IMR-90 (cell line): Measurements from ENCODE around the gene NOL9. TPM values are rescaled to one million over a fixed set of nuclear protein-coding genes. Genes with fewer than 3 reads are reported as not detected.

Experiments used
- ATAC-seq: fragments of 200-7000 bp; cut with Tn5 transposase; 2 replicates; pipeline ENCODE4 v1.9.1; 2020; ENCODE audit warnings: low read depth, mild to moderate bottlenecking, moderate library complexity
- BruUV-seq: library from RNA; stranded (reverse); fragments of 400-500 nt; replicated peaks from 2 replicates; lab custom pipeline; 2021; lab: Mats Ljungman, UMichigan
- CTCF ChIA-PET: fragments of 300-600 bp; formaldehyde crosslinking; extraction: SDS; loops from one replicate; lab custom pipeline; 2021; ENCODE audit warnings: antibody characterized with exemption; lab: Yijun Ruan, JAX
- POLR2A ChIA-PET: fragments of 300-600 bp; sonication (Branson Sonifier 250); formaldehyde crosslinking; loops from one replicate; lab custom pipeline; 2022; ENCODE audit warnings: antibody characterized with exemption; ENCODE audit not compliant: unreplicated experiment; lab: Charles Lee
- DNase-seq: peaks from one replicate; pipeline ENCODE4 v3.0.0; 2013
- H2AFZ ChIP-seq: replicated peaks from 2 replicates; pipeline ENCODE3; 2013; ENCODE audit warnings: low read length, mild to moderate bottlenecking; ENCODE audit not compliant: poor library complexity
- H2AK5ac ChIP-seq: 2 replicates; pipeline ENCODE4 v1.6.1; 2013; ENCODE audit warnings: low read depth, low read length, inconsistent platforms
- H2AK9ac ChIP-seq: replicated peaks from 2 replicates; pipeline ENCODE3; 2013; ENCODE audit warnings: mild to moderate bottlenecking, low read depth, low read length, moderate library complexity; ENCODE audit not compliant: poor library complexity
- H2BK120ac ChIP-seq: 2 replicates; pipeline ENCODE4 v1.6.1; 2013; ENCODE audit warnings: low read depth, low read length, inconsistent platforms
- H2BK15ac ChIP-seq: 3 replicates; pipeline ENCODE4 v1.6.1; 2013; ENCODE audit warnings: low read depth, low read length, inconsistent platforms
- H2BK20ac ChIP-seq: 2 replicates; pipeline ENCODE4 v1.6.1; 2013; ENCODE audit warnings: low read depth, mild to moderate bottlenecking, inconsistent platforms, low read length, moderate library complexity
- H2BK5ac ChIP-seq: 2 replicates; pipeline ENCODE4 v1.6.1; 2013; ENCODE audit warnings: mild to moderate bottlenecking, low read depth, low read length, inconsistent platforms; ENCODE audit not compliant: poor library complexity, severe bottlenecking
- H3K14ac ChIP-seq: replicated peaks from 2 replicates; pipeline ENCODE4 v1.6.1; 2013; ENCODE audit warnings: low read depth, low read length, inconsistent platforms
- H3K18ac ChIP-seq: 2 replicates; pipeline ENCODE4 v1.6.1; 2013; ENCODE audit warnings: low read depth, low read length, control low read depth
- H3K23ac ChIP-seq: 2 replicates; pipeline ENCODE4 v1.6.1; 2013; ENCODE audit warnings: low read depth, low read length, inconsistent platforms
- H3K27ac ChIP-seq: 2 replicates; pipeline ENCODE4 v1.5.1; 2013; ENCODE audit warnings: mild to moderate bottlenecking, control low read depth, low read length; ENCODE audit not compliant: insufficient read depth
- H3K27me3 ChIP-seq: 2 replicates; pipeline ENCODE4 v1.6.1; 2013; ENCODE audit warnings: low read length; ENCODE audit not compliant: control insufficient read depth, insufficient read depth
- H3K36me3 ChIP-seq: 2 replicates; pipeline ENCODE4 v1.6.1; 2013; ENCODE audit warnings: low read length, mixed read lengths; ENCODE audit not compliant: control insufficient read depth, insufficient read depth
- H3K4ac ChIP-seq: 2 replicates; pipeline ENCODE4 v1.6.1; 2013; ENCODE audit warnings: low read depth, low read length, inconsistent platforms
- H3K4me1 ChIP-seq: 2 replicates; pipeline ENCODE4 v1.6.1; 2013; ENCODE audit warnings: low read length, mixed read lengths; ENCODE audit not compliant: control insufficient read depth, insufficient read depth
- H3K4me2 ChIP-seq: 2 replicates; pipeline ENCODE4 v1.6.1; 2013; ENCODE audit warnings: low read depth, mild to moderate bottlenecking, control low read depth, low read length, moderate library complexity
- H3K4me3 ChIP-seq: 2 replicates; pipeline ENCODE4 v1.5.1; 2013; ENCODE audit warnings: low read depth, mild to moderate bottlenecking, control low read depth, low read length, moderate library complexity; ENCODE audit not compliant: insufficient read depth
- H3K56ac ChIP-seq: 2 replicates; pipeline ENCODE4 v1.6.1; 2013; ENCODE audit warnings: low read length, inconsistent platforms; ENCODE audit not compliant: insufficient read depth; ENCODE audit errors: extremely low read depth
- H3K79me1 ChIP-seq, 2 experiments: 2 replicates each; pipeline ENCODE4 v1.6.1; 2013; ENCODE audit warnings: low read length in 2 of 2, inconsistent platforms in 1 of 2, low read depth in 1 of 2
- H3K9ac ChIP-seq: 2 replicates; pipeline ENCODE4 v1.6.1; 2013; ENCODE audit warnings: low read depth, low read length, control low read depth
- H3K9me1 ChIP-seq: 2 replicates; pipeline ENCODE4 v1.6.1; 2013; ENCODE audit warnings: low read length, inconsistent platforms; ENCODE audit not compliant: insufficient read depth
- H3K9me3 ChIP-seq: 2 replicates; pipeline ENCODE4 v1.6.1; 2013; ENCODE audit warnings: low read length; ENCODE audit not compliant: control insufficient read depth, insufficient read depth
- H4K20me1 ChIP-seq: 2 replicates; pipeline ENCODE4 v1.6.1; 2013; ENCODE audit warnings: low read length, inconsistent platforms; ENCODE audit not compliant: insufficient read depth
- H4K5ac ChIP-seq: 2 replicates; pipeline ENCODE4 v1.6.1; 2013; ENCODE audit warnings: mild to moderate bottlenecking, low read depth, low read length, control low read depth
- H4K8ac ChIP-seq, 2 experiments: 2 replicates each; pipeline ENCODE4 v1.6.1; 2013; ENCODE audit warnings: low read depth in 2 of 2, low read length in 2 of 2, control low read depth in 1 of 2, inconsistent platforms in 1 of 2
- H4K91ac ChIP-seq: 2 replicates; pipeline ENCODE4 v1.6.1; 2013; ENCODE audit warnings: low read depth, low read length, inconsistent platforms; ENCODE audit not compliant: insufficient read depth
- BHLHE40 ChIP-seq: fragments of 150-350 bp; IDR thresholded peaks from 2 replicates; pipeline ENCODE4 v1.6.1; 2016; ENCODE audit warnings: mild to moderate bottlenecking, low read depth, low read length
- CEBPB ChIP-seq: IDR thresholded peaks from 2 replicates; pipeline ENCODE4 v1.6.1; 2012; ENCODE audit warnings: low read depth, low read length, improper control_type of control experiment
- CHD1 ChIP-seq: IDR thresholded peaks from 2 replicates; pipeline ENCODE4 v1.6.1; 2012; ENCODE audit warnings: low read depth, low read length, improper control_type of control experiment
- ELK1 ChIP-seq: fragments of 150-350 bp; IDR thresholded peaks from 2 replicates; pipeline ENCODE4 v1.6.1; 2016; ENCODE audit warnings: low read depth, mild to moderate bottlenecking, low read length, moderate library complexity, borderline replicate concordance
- FOS ChIP-seq: fragments of 150-350 bp; IDR thresholded peaks from 2 replicates; pipeline ENCODE4 v1.6.1; 2016; ENCODE audit warnings: low read depth, low read length
- MAZ ChIP-seq: IDR thresholded peaks from 2 replicates; pipeline ENCODE4 v1.6.1; 2012; ENCODE audit warnings: low read depth, mild to moderate bottlenecking, low read length, improper control_type of control experiment, moderate library complexity, borderline replicate concordance
- MXI1 ChIP-seq: IDR thresholded peaks from 2 replicates; pipeline ENCODE4 v1.6.1; 2012; ENCODE audit warnings: low read depth, mild to moderate bottlenecking, low read length, moderate library complexity, borderline replicate concordance
- NFE2L2 ChIP-seq: fragments of 150-350 bp; IDR thresholded peaks from 2 replicates; pipeline ENCODE4 v1.6.1; 2016; ENCODE audit warnings: low read depth, mild to moderate bottlenecking, low read length
- POLR2A ChIP-seq: IDR thresholded peaks from 2 replicates; pipeline ENCODE4 v1.6.1; 2012; ENCODE audit warnings: mild to moderate bottlenecking, low read depth, low read length
- RAD21 ChIP-seq: IDR thresholded peaks from 2 replicates; pipeline ENCODE4 v1.6.1; 2012; ENCODE audit warnings: low read length, improper control_type of control experiment
- RCOR1 ChIP-seq: IDR thresholded peaks from 2 replicates; pipeline ENCODE4 v1.6.1; 2012; ENCODE audit warnings: mild to moderate bottlenecking, low read length, improper control_type of control experiment; ENCODE audit not compliant: insufficient replicate concordance
- RFX5 ChIP-seq: IDR thresholded peaks from 2 replicates; pipeline ENCODE4 v1.8.0; 2012; ENCODE audit warnings: low read depth, mild to moderate bottlenecking, low read length, moderate library complexity
- SMC3 ChIP-seq: fragments of 150-350 bp; IDR thresholded peaks from 2 replicates; pipeline ENCODE4 v1.6.1; 2016; ENCODE audit warnings: low read depth, mild to moderate bottlenecking, antibody characterized with exemption, low read length, moderate library complexity
- USF2 ChIP-seq: fragments of 150-350 bp; IDR thresholded peaks from 2 replicates; pipeline ENCODE4 v1.6.1; 2017; ENCODE audit warnings: mild to moderate bottlenecking, antibody characterized with exemption, low read length, low read depth
- WGBS, 2 experiments: methylation state at CpG; one replicate each; pipeline versions ENCODE4 v1.1.5 to v1.1.7; 2013; ENCODE audit warnings: missing lambda C conversion rate in 2 of 2; ENCODE audit not compliant: insufficient read length in 1 of 2; ENCODE audit errors: extremely low coverage in 2 of 2; 5-methylcytosine and 5-hydroxymethylcytosine counted together
- dilution Hi-C: fragments of 300-500 bp; cut with HindIII; formaldehyde crosslinking; loops from one replicate; pipeline ENCODE4 v1.14.3; 2018; ENCODE audit warnings: low sequenced_read_pairs; ENCODE audit not compliant: unreplicated experiment
- in situ Hi-C: fragments of 300-500 bp; cut with MboI; formaldehyde crosslinking; loops from 3 replicates; pipeline ENCODE4 v1.14.3; 2019; ENCODE audit warnings: low sequenced_read_pairs, inconsistent platforms, mixed read lengths
- intact Hi-C: fragments of 100-400 bp; cut with micrococcal nuclease; formaldehyde crosslinking; loops from 2 replicates; pipeline ENCODE4 v1.10.0; 2022
- polyA plus RNA-seq, 3 experiments: library from polyadenylated mRNA; depleted of rRNA; stranded (reverse); fragments of >200 nt; gene quantifications; 2 replicates each; pipeline ENCODE4 v1.2.3, GENCODE V29; 2012; ENCODE audit warnings: low replicate concordance in 1 of 3
- total RNA-seq: library from RNA; depleted of rRNA; stranded (reverse); fragments of >200 nt; gene quantifications from 2 replicates; pipeline ENCODE4 v1.2.3, GENCODE V29; 2012

The NOL9 gene
- total and polyA plus RNA-seq, 2 of the 4 experiments (the other 2 are of a cell fraction): 13.0 to 19.2 TPM

- Histone ChIP-seq H3K79me1 (peaks cover 0 to 11% of the 10 kb centered on the region in 2 experiments; a peak in 1 of 4 replicates), H3K27me3 (no peaks in the 10 kb centered on the region; the same call in 1 of the 2 replicates), H3K4me1 (peaks cover 19% of the 10 kb centered on the region), H4K8ac (no peak overlapping the region), H3K56ac (no peak overlapping the region), H4K5ac (no peak overlapping the region), H3K14ac (no peak overlapping the region), H3K9me3 (no peaks in the 10 kb centered on the region), H3K4me2 (no peak overlapping the region), H2AFZ (no peak overlapping the region), H3K9me1 (0 out of 2 replicates have a peak, but pooled peaks cover 2% of the 10 kb centered on the region), H3K4me3 (no peak overlapping the region), H2BK5ac (no peak overlapping the region), H3K36me3 (no peaks in the 10 kb centered on the region), H2BK120ac (no peak overlapping the region), H3K18ac (no peak overlapping the region), H4K91ac (no peak overlapping the region), H3K27ac (no peak overlapping the region), H3K9ac (no peak overlapping the region), H3K4ac (no peak overlapping the region), H2AK9ac (peak overlapping the region; percentile 42), H3K23ac (no peak overlapping the region), H2BK15ac (no peak overlapping the region), H2AK5ac (no peak overlapping the region), H2BK20ac (no peak overlapping the region), H4K20me1 (no peaks in the 10 kb centered on the region)
- no peak for DNase-seq
- no TSS peak for BruUV-seq
- dilution Hi-C loops (no loop called here), in situ Hi-C loops (loop anchor here (10.0 kb wide), 1 partner anchor 150 kb away; no protein-coding TSS in a partner anchor), intact Hi-C loops (no loop called here)
- ATAC-seq: no peak
- TF ChIP-seq FOS (no peak), CEBPB (no peak), USF2 (no peak), ELK1 (no peak), CHD1 (no peak), POLR2A (no peak), SMC3 (no peak), RFX5 (no peak), RCOR1 (no peak), BHLHE40 (no peak), RAD21 (no peak), MXI1 (no peak), MAZ (no peak), NFE2L2 (no peak)
- no CpG with 5 or more reads among the region's 13 CpGs for WGBS, 2 experiments
- ChIA-PET CTCF (no interaction called here), POLR2A (no interaction called here)
Measured at GRCh38 chr1:6495041-6495441, 59.3 kb downstream of the NOL9 start.
